PC-9 (cell line): ENCODE measurements around the gene LAMP1.

ENCODE experiments used
- EZH2 ChIP-seq: fragments of 200-600 bp; sonication (generic); IDR thresholded peaks from 2 replicates; pipeline ENCODE4 v1.8.0; 2017; ENCODE audit warnings: antibody characterized with exemption, low read depth
- TF ChIP-seq, protein P1 (sequence below): fragments of 200-600 bp; sonication (generic); conservative IDR thresholded peaks from 2 replicates; pipeline ENCODE4 v1.6.1; 2017; ENCODE audit warnings: mixed run types, antibody characterized with exemption, mild to moderate bottlenecking, moderate library complexity

DNA sequence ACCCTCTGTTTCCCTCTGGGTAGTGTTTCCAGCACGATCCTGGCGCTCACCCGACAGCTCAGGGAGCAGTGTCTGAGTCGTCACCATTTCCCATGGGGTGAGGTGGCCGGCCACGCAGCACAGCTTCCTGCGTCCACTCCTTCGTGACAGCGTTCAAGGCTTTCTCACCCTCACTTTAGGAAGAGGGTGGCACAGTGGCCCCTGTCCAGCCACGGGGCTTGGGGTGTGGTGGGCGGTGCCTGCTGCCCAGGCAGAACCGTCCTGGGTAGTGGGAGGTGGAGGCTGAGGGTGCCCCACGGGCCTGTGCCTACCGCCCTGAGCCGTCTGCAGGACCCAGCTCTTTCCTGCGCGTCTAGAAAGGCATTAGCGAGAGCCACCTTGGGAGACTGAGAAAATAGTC lies 21.9 kb downstream of the LAMP1 start:
- TF ChIP-seq, protein P1, sequence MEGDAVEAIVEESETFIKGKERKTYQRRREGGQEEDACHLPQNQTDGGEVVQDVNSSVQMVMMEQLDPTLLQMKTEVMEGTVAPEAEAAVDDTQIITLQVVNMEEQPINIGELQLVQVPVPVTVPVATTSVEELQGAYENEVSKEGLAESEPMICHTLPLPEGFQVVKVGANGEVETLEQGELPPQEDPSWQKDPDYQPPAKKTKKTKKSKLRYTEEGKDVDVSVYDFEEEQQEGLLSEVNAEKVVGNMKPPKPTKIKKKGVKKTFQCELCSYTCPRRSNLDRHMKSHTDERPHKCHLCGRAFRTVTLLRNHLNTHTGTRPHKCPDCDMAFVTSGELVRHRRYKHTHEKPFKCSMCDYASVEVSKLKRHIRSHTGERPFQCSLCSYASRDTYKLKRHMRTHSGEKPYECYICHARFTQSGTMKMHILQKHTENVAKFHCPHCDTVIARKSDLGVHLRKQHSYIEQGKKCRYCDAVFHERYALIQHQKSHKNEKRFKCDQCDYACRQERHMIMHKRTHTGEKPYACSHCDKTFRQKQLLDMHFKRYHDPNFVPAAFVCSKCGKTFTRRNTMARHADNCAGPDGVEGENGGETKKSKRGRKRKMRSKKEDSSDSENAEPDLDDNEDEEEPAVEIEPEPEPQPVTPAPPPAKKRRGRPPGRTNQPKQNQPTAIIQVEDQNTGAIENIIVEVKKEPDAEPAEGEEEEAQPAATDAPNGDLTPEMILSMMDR, result no peak
- TF ChIP-seq EZH2, result no peak
